ENCODE data around the gene VMP1. TPM values are rescaled to one million over a fixed set of nuclear protein-coding genes. Genes with fewer than 3 reads are reported as not detected.

The VMP1 gene
- total and polyA plus RNA-seq, 2 of the 13 experiments (the other 11 are each of a cell fraction or from before 2014, with no cell fraction given) = 186 to 271 TPM

DNA sequence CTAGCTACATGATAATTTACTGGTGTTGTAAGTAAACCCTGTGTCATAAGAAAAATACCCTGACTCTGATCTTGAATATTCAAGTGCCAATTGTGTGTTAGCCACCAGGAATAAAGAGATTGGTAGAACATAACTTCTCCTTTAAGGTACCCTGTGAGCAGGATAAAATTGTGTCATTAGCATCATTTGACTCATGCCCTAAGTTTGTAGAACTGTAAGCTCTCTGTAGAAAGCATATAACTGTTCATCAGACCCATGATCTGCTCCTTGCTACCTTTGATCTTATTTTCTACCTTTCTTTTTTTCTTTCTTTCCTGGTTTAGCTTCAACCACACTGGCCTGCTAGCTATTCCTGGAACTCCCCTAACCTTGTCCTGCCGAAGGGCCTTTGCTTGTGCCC is 36.1 kb upstream of the VMP1 start:
- no peak overlapping the region for H2AFZ ChIP-seq (ENCODE audit: low read length)
- H3K36me3 ChIP-seq (replicated peaks in 1 of 2; ENCODE audit: control insufficient read depth in 1 of 2, insufficient read depth in 2 of 2, low read length in 2 of 2) = peaks cover 29 to 90% of the 10 kb centered on the region in 2 experiments
- H3K4me1 ChIP-seq (ENCODE audit: insufficient read depth, low read length) = peaks cover 14% of the 10 kb centered on the region
- in situ Hi-C loops (cut with HindIII; ENCODE audit: extremely low pct_ligation_motif_present, low pct_unique_long_range_greater_than_20kb) (no loop called here), intact Hi-C loops (cut with micrococcal nuclease; ENCODE audit: unreplicated experiment) (no loop called here)
- POLR2A ChIA-PET = interaction anchor here (1.5 kb wide), 1 partner anchor 36 kb away, joined by 4 read pairs; the partner anchor contains the start of genes PTRH2 and VMP1
- H3K4me3 ChIP-seq (replicated peaks in 1 of 3; ENCODE audit: insufficient read depth in 1 of 3, low read depth in 2 of 3, low read length in 3 of 3) = no peak overlapping the region
- peaks cover 2% of the 10 kb centered on the region for H3K79me2 ChIP-seq (ENCODE audit: insufficient read depth, low read length)
- ATAC-seq = no peak
- no TSS peak for BruUV-seq (replicated peaks)
- no peaks in the 10 kb centered on the region for H3K9me3 ChIP-seq (ENCODE audit: low read length)
- H3K27ac ChIP-seq (ENCODE audit: extremely low read length, insufficient read depth, low read length) = no peak overlapping the region
- TF ChIP-seq THYN1 (CRISPR knock-in tag; IDR thresholded peaks at IDR 0.05; ENCODE audit: borderline replicate concordance, low read depth) = no peak
- no peak for TF ChIP-seq TGIF2 (CRISPR knock-in tag; IDR thresholded peaks at IDR 0.05)
- TF ChIP-seq, protein P1, sequence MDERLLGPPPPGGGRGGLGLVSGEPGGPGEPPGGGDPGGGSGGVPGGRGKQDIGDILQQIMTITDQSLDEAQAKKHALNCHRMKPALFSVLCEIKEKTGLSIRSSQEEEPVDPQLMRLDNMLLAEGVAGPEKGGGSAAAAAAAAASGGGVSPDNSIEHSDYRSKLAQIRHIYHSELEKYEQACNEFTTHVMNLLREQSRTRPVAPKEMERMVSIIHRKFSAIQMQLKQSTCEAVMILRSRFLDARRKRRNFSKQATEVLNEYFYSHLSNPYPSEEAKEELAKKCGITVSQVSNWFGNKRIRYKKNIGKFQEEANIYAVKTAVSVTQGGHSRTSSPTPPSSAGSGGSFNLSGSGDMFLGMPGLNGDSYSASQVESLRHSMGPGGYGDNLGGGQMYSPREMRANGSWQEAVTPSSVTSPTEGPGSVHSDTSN (CRISPR knock-in tag; IDR thresholded peaks at IDR 0.05) = no peak
- TF ChIP-seq CC2D1A (CRISPR knock-in tag; IDR thresholded peaks at IDR 0.05) = no peak
- no peak for TF ChIP-seq ZNF460 (CRISPR knock-in tag; IDR thresholded peaks at IDR 0.05; ENCODE audit: borderline replicate concordance)
- TF ChIP-seq ZNF737 (CRISPR knock-in tag; IDR thresholded peaks at IDR 0.05; ENCODE audit: borderline replicate concordance) = no peak
- no peak for TF ChIP-seq ZNF225 (CRISPR knock-in tag; IDR thresholded peaks at IDR 0.05)
- no peak for TF ChIP-seq ZFP82 (CRISPR knock-in tag; IDR thresholded peaks at IDR 0.05; ENCODE audit: borderline replicate concordance)
- no peak for TF ChIP-seq ZNF772 (CRISPR knock-in tag; IDR thresholded peaks at IDR 0.05)
- TF ChIP-seq, protein P2, sequence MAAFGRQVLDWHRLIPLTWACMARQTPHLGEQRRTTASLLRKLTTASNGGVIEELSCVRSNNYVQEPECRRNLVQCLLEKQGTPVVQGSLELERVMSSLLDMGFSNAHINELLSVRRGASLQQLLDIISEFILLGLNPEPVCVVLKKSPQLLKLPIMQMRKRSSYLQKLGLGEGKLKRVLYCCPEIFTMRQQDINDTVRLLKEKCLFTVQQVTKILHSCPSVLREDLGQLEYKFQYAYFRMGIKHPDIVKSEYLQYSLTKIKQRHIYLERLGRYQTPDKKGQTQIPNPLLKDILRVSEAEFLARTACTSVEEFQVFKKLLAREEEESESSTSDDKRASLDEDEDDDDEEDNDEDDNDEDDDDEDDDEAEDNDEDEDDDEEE (CRISPR knock-in tag; IDR thresholded peaks at IDR 0.05) = no peak
- TF ChIP-seq YEATS4 (CRISPR knock-in tag; IDR thresholded peaks at IDR 0.05; ENCODE audit: borderline replicate concordance) = no peak
- no peak for TF ChIP-seq BORCS8-MEF2B (CRISPR knock-in tag; IDR thresholded peaks at IDR 0.05)
- TF ChIP-seq, protein P3, sequence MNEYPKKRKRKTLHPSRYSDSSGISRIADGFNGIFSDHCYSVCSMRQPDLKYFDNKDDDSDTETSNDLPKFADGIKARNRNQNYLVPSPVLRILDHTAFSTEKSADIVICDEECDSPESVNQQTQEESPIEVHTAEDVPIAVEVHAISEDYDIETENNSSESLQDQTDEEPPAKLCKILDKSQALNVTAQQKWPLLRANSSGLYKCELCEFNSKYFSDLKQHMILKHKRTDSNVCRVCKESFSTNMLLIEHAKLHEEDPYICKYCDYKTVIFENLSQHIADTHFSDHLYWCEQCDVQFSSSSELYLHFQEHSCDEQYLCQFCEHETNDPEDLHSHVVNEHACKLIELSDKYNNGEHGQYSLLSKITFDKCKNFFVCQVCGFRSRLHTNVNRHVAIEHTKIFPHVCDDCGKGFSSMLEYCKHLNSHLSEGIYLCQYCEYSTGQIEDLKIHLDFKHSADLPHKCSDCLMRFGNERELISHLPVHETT (CRISPR knock-in tag; conservative IDR thresholded peaks at IDR 0.05) = no peak
- TF ChIP-seq MXD4 (CRISPR knock-in tag; IDR thresholded peaks at IDR 0.05) = no peak
- TF ChIP-seq, protein P4, sequence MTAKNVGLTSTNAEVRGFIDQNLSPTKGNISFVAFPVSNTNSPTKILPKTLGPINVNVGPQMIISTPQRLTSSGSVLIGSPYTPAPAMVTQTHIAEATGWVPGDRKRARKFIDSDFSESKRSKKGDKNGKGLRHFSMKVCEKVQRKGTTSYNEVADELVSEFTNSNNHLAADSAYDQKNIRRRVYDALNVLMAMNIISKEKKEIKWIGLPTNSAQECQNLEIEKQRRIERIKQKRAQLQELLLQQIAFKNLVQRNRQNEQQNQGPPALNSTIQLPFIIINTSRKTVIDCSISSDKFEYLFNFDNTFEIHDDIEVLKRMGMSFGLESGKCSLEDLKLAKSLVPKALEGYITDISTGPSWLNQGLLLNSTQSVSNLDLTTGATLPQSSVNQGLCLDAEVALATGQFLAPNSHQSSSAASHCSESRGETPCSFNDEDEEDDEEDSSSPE (CRISPR knock-in tag; IDR thresholded peaks at IDR 0.05) = no peak
- TF ChIP-seq, protein P5, sequence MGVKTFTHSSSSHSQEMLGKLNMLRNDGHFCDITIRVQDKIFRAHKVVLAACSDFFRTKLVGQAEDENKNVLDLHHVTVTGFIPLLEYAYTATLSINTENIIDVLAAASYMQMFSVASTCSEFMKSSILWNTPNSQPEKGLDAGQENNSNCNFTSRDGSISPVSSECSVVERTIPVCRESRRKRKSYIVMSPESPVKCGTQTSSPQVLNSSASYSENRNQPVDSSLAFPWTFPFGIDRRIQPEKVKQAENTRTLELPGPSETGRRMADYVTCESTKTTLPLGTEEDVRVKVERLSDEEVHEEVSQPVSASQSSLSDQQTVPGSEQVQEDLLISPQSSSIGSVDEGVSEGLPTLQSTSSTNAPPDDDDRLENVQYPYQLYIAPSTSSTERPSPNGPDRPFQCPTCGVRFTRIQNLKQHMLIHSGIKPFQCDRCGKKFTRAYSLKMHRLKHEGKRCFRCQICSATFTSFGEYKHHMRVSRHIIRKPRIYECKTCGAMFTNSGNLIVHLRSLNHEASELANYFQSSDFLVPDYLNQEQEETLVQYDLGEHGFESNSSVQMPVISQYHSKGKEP (CRISPR knock-in tag; IDR thresholded peaks at IDR 0.05) = no peak
- no peak for TF ChIP-seq ZNF615 (CRISPR knock-in tag; IDR thresholded peaks at IDR 0.05; ENCODE audit: borderline replicate concordance)
- no peak for TF ChIP-seq ZNF883 (CRISPR knock-in tag; IDR thresholded peaks at IDR 0.05; ENCODE audit: not compliant biosample characterization)
- no peak for TF ChIP-seq SNAI1 (CRISPR knock-in tag; IDR thresholded peaks at IDR 0.05; ENCODE audit: borderline replicate concordance)
- no peak for TF ChIP-seq EED (CRISPR knock-in tag; IDR thresholded peaks at IDR 0.05)
- no peak for FAIRE-seq
- 98% methylated on average over 1 of the region's 1 CpG for WGBS (ENCODE audit: low lambda C conversion rate)
- DNase-seq (ENCODE audit: low spot score) = no peak
- no peaks in the 10 kb centered on the region for H3K27me3 ChIP-seq (ENCODE audit: control insufficient read depth in 1 of 2, insufficient read depth in 2 of 2, low read length in 2 of 2)
- no peak overlapping the region for H3K9ac ChIP-seq (ENCODE audit: insufficient read depth, low read depth, low read length)
- no peak overlapping the region for H3K4me2 ChIP-seq (ENCODE audit: low read depth, low read length)
- CTCF ChIA-PET (ENCODE audit: low intra/inter-chr PET ratio, low total read pairs) = no interaction called here
- 0 out of 2 replicates have a peak, but pooled peaks cover 3% of the 10 kb centered on the region for H4K20me1 ChIP-seq (ENCODE audit: insufficient read depth, low read length)
